K562 (cell line): ENCODE results near the gene AK2. TPM values are rescaled to one million over a fixed set of nuclear protein-coding genes. Genes with fewer than 3 reads are reported as not detected.
A peak's percentile ranks its signal among the peaks of the same experiment; 100 is the strongest.

ENCODE experiments used
- ATAC-seq: fragments of 200-7000 bp; cut with Tn5 transposase; 3 replicates; pipeline ENCODE4 v1.9.1; 2020; ENCODE audit warnings: moderate library complexity
- BruUV-seq: library from RNA; stranded (reverse); fragments of 400-500 nt; replicated peaks from 2 replicates; lab custom pipeline; 2021; lab: Mats Ljungman, UMichigan
- CTCF ChIA-PET: fragments of 300-600 bp; formaldehyde crosslinking; extraction: SDS; loops from one replicate; lab custom pipeline; 2021; ENCODE audit warnings: low intra/inter-chr PET ratio; lab: Yijun Ruan, JAX
- POLR2A ChIA-PET: fragments of 300-600, 350-650 bp; sonication (Branson Sonifier 250); formaldehyde crosslinking; extraction: SDS; loops from one replicate; lab custom pipeline; 2021; ENCODE audit warnings: antibody characterized with exemption, inconsistent platforms; lab: Yijun Ruan, JAX
- DNase-seq, 4 experiments: peaks; one replicate each; pipeline versions ENCODE4 v3.0.0 to v3.0.0-alpha.2; 2011 to 2018; ENCODE audit warnings: low spot score in 3 of 4, mixed read lengths in 3 of 4; ENCODE audit errors: extremely low read depth in 1 of 4
- FAIRE-seq: peaks from 2 replicates; lab custom pipeline; 2011; peaks lifted over from hg19 to GRCh38; lab: Jason Lieb, UNC
- H2AFZ ChIP-seq: 2 replicates; pipeline ENCODE4 v1.6.0; 2011; ENCODE audit warnings: low read depth, low read length, control low read depth, inconsistent platforms
- H3K27ac ChIP-seq: fragments of 200-600 bp; 3 replicates; pipeline ENCODE4 v1.8.0; 2011; ENCODE audit warnings: low read depth, mild to moderate bottlenecking, control low read depth, inconsistent platforms, low read length, moderate library complexity, mixed read lengths; ENCODE audit errors: extremely low read depth
- H3K27me3 ChIP-seq, 2 experiments: fragments of 300-600 bp in 1 of 2; 2 replicates in 1 of 2; 3 replicates in 1 of 2; pipeline versions ENCODE4 v1.6.0 to v1.8.0; 2011; ENCODE audit warnings: inconsistent platforms in 2 of 2, low read length in 2 of 2, mild to moderate bottlenecking in 1 of 2, mixed read lengths in 1 of 2, moderate library complexity in 1 of 2; ENCODE audit not compliant: control insufficient read depth in 2 of 2, insufficient read depth in 2 of 2
- H3K36me3 ChIP-seq: fragments of 300-600 bp; 3 replicates; pipeline ENCODE4 v1.8.0; 2011; ENCODE audit warnings: mild to moderate bottlenecking, low read length, inconsistent platforms; ENCODE audit not compliant: control insufficient read depth, insufficient read depth
- H3K4me1 ChIP-seq, 2 experiments: fragments of 200-600 bp in 1 of 2; replicated peaks in 1 of 2; 2 replicates in 1 of 2; 3 replicates in 1 of 2; pipeline versions ENCODE4 v1.5.1 to v1.8.0; 2011; ENCODE audit warnings: inconsistent platforms in 2 of 2, low read length in 2 of 2, mild to moderate bottlenecking in 1 of 2, mixed read lengths in 1 of 2, moderate library complexity in 1 of 2; ENCODE audit not compliant: control insufficient read depth in 2 of 2, insufficient read depth in 2 of 2
- H3K4me2 ChIP-seq: 2 replicates; pipeline ENCODE4 v1.6.1; 2011; ENCODE audit warnings: low read length, control low read depth, inconsistent platforms, mixed read lengths; ENCODE audit not compliant: insufficient read depth
- H3K4me3 ChIP-seq: fragments of 200-600 bp; sonication (generic), shearing (Covaris generic); 2 replicates; pipeline ENCODE4 v1.5.1; 2016; ENCODE audit warnings: control low read depth, inconsistent platforms
- H3K79me2 ChIP-seq: fragments of 200-600 bp; 3 replicates; pipeline ENCODE4 v1.8.0; 2011; ENCODE audit warnings: low read length, inconsistent platforms; ENCODE audit not compliant: control insufficient read depth, insufficient read depth
- H3K9ac ChIP-seq, 2 experiments: 2 replicates each; pipeline versions ENCODE4 v1.6.0 to v1.6.1; 2011; ENCODE audit warnings: low read depth in 2 of 2, low read length in 2 of 2, control low read depth in 1 of 2, inconsistent platforms in 1 of 2, mild to moderate bottlenecking in 1 of 2, mixed read lengths in 1 of 2; ENCODE audit not compliant: insufficient read depth in 1 of 2
- H3K9me1 ChIP-seq: one replicate; pipeline ENCODE4 v1.6.0; 2011; ENCODE audit warnings: inconsistent platforms, mild to moderate bottlenecking, low read length, moderate library complexity; ENCODE audit not compliant: control insufficient read depth, insufficient read depth
- H3K9me3 ChIP-seq: replicated peaks from 2 replicates; pipeline ENCODE4 v1.5.1; 2011; ENCODE audit warnings: low read depth, low read length, inconsistent platforms; ENCODE audit not compliant: control insufficient read depth, insufficient read depth
- H4K20me1 ChIP-seq: replicated peaks from 2 replicates; pipeline ENCODE4 v1.6.1; 2011; ENCODE audit warnings: low read length, inconsistent platforms, mixed read lengths; ENCODE audit not compliant: control insufficient read depth, insufficient read depth
- ADNP ChIP-seq: fragments of 200-800 bp; sonication (Bioruptor generic); IDR thresholded peaks from 2 replicates; pipeline ENCODE4 v1.6.1; 2016; ENCODE audit warnings: missing genetic modification characterization, missing compliant biosample characterization
- CEBPG ChIP-seq, 3 experiments: fragments of 200-800 bp in 1 of 3; sonication (Bioruptor generic) in 1 of 3; sonication (generic) in 1 of 3; formaldehyde crosslinking in 1 of 3; IDR thresholded peaks in 2 of 3; conservative IDR thresholded peaks in 1 of 3; 2 replicates each; pipeline versions ENCODE4 v1.6.1 to v1.8.0; 2016 to 2022; ENCODE audit warnings: missing compliant biosample characterization in 2 of 3, missing genetic modification characterization in 2 of 3, mild to moderate bottlenecking in 1 of 3, missing genetic modification reagents in 1 of 3
- ELF4 ChIP-seq: fragments of 450-650 bp; formaldehyde crosslinking; IDR thresholded peaks from 2 replicates; pipeline ENCODE4 v1.4.0; 2022; ENCODE audit warnings: missing genetic modification characterization
- HSF4 ChIP-seq: fragments of 250-450 bp; sonication (Bioruptor Pico); IDR thresholded peaks from 2 replicates; pipeline ENCODE4 v2.1.2; 2022; ENCODE audit warnings: mild to moderate bottlenecking, moderate library complexity, borderline replicate concordance
- MAFK ChIP-seq: IDR thresholded peaks from 2 replicates; pipeline ENCODE4 v1.6.1; 2011; ENCODE audit warnings: low read length, improper control_type of control experiment
- RBM25 ChIP-seq: fragments of 200-400 bp; formaldehyde crosslinking; IDR thresholded peaks from 2 replicates; pipeline ENCODE4 v1.6.1; 2018; ENCODE audit warnings: low read length, low read depth, moderate library complexity; ENCODE audit not compliant: severe bottlenecking
- SPI1 ChIP-seq: IDR thresholded peaks from 2 replicates; pipeline ENCODE4 v1.6.1; 2011; ENCODE audit warnings: low read depth, low read length, control low read depth, borderline replicate concordance
- ZNF239 ChIP-seq: fragments of 250-450 bp; sonication (Bioruptor Pico); IDR thresholded peaks from 2 replicates; pipeline ENCODE4 v1.4.0; 2020; ENCODE audit warnings: mild to moderate bottlenecking
- ZNF76 ChIP-seq: fragments of 250-450 bp; sonication (Bioruptor Pico); IDR thresholded peaks from 2 replicates; pipeline ENCODE4 v1.4.0; 2020; ENCODE audit warnings: mild to moderate bottlenecking, moderate library complexity, borderline replicate concordance
- ZNF785 ChIP-seq: fragments of 250-450 bp; sonication (Bioruptor Pico); IDR thresholded peaks from 2 replicates; pipeline ENCODE4 v1.4.0; 2020; ENCODE audit warnings: mild to moderate bottlenecking
- WGBS: fragments of 100-300 bp; shearing (Covaris generic); methylation state at CpG from one replicate; pipeline ENCODE4 v1.1.6; 2016; ENCODE audit warnings: low coverage, mixed read lengths; ENCODE audit not compliant: insufficient coverage; ENCODE audit errors: missing lambda C conversion rate; 5-methylcytosine and 5-hydroxymethylcytosine counted together
- in situ Hi-C: fragments of 300-500 bp; cut with MboI; formaldehyde crosslinking; loops from 4 replicates; pipeline ENCODE4 v1.15.0; 2018; ENCODE audit warnings: inconsistent platforms, mixed read lengths
- intact Hi-C: fragments of 100-400 bp; cut with micrococcal nuclease; formaldehyde crosslinking; loops from 2 replicates; pipeline ENCODE4 v1.14.2; 2022
- polyA plus RNA-seq, 8 experiments: library from polyadenylated mRNA; depleted of rRNA in 4 of 8; stranded (reverse) in 5 of 8; unstranded in 3 of 8; fragments of >200 nt; fragmentation: Nextera tagmentation in 2 of 8; fragmentation: Illumina TruSeq in 1 of 8; extraction: Ambion mirVana in 2 of 8; extraction: Trizol in 1 of 8; gene quantifications; 2 replicates each; pipeline versions ENCODE4 v1.2.1 to v1.2.3, GENCODE V29; 2011 to 2014; ENCODE audit warnings: inconsistent platforms in 1 of 8, missing spikeins in 1 of 8
- total RNA-seq, 7 experiments: library from RNA; depleted of rRNA in 6 of 7; stranded (reverse); fragments of >200 nt in 6 of 7; fragmentation: Illumina TruSeq in 2 of 7; extraction: Trizol in 2 of 7; gene quantifications; 2 replicates each; pipeline versions ENCODE4 v1.2.1 to v1.2.3, GENCODE V29; 2011 to 2021; ENCODE audit warnings: low replicate concordance in 1 of 7
- TF ChIP-seq, protein P1 (sequence below): sonication (generic); formaldehyde crosslinking; IDR thresholded peaks from 2 replicates; pipeline ENCODE4 v1.8.0; 2022; ENCODE audit warnings: mild to moderate bottlenecking, missing genetic modification reagents
- TF ChIP-seq, protein P2 (sequence below): fragments of 250-450 bp; sonication (Bioruptor Pico); IDR thresholded peaks from 2 replicates; pipeline ENCODE4 v1.4.0; 2020
- TF ChIP-seq, protein P3 (sequence below): fragments of 250-450 bp; sonication (Bioruptor Pico); IDR thresholded peaks from 2 replicates; pipeline ENCODE4 v1.6.1; 2021; ENCODE audit warnings: mild to moderate bottlenecking
- TF ChIP-seq, protein P4 (sequence below): fragments of 450-650 bp; IDR thresholded peaks from 2 replicates; pipeline ENCODE4 v1.6.1; 2016; ENCODE audit warnings: missing biosample characterization, missing genetic modification characterization

The AK2 gene
- total and polyA plus RNA-seq, 9 of the 15 experiments (the other 6 are each of a cell fraction or from before 2014, with no cell fraction given), result 105 to 1,050 (median 509) TPM

DNA sequence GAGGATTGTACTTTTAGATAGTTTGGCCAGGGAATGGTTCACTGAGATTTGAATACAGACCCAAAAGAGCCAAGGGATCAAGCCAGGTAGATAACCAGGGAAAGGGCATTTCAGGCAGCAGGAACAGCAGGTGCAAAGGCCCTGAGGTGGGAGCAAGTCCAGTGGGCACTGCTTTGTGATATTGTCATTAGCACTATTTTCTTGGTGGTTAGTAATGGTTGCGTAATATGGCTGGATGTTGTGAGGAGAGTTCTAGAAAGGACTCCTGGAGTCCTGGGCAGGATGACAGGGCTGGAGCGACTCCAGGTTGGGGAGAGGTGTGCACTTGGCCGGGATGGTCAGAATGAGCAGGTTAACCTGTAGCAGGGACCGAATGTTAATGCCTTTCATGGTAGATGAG is 48.6 kb upstream of the AK2 start:
- Histone ChIP-seq H3K36me3 (no peaks in the 10 kb centered on the region), H3K79me2 (no peaks in the 10 kb centered on the region), H3K4me2 (no peak overlapping the region), H3K4me3 (no peak overlapping the region), H2AFZ (no peak overlapping the region), H3K9me3 (no peaks in the 10 kb centered on the region), H3K27me3 (peaks cover 23 to 52% of the 10 kb centered on the region in 2 experiments; a peak in 4 of 5 replicates), H3K27ac (no peak overlapping the region), H3K9me1 (peaks cover 5% of the 10 kb centered on the region), H3K4me1 (peaks cover 14% of the 10 kb centered on the region in 2 experiments; a peak in 4 of 5 replicates), H4K20me1 (peaks cover 26% of the 10 kb centered on the region), H3K9ac (no peak overlapping the region)
- CTCF ChIA-PET, result interaction anchor here (0.7 to 2.2 kb wide), 4 partner anchors 152 to 1409 kb away, joined by 3 to 15 read pairs (median 9); no protein-coding TSS in a partner anchor
- FAIRE-seq (no peak), DNase-seq (no peak), ATAC-seq (no peak)
- intact Hi-C loops (loop anchor here (2.0 to 10.0 kb wide), 3 partner anchors 209 to 683 kb away; no protein-coding TSS in a partner anchor), in situ Hi-C loops (no loop called here)
- no TSS peak for BruUV-seq
- POLR2A ChIA-PET, result interaction anchor here (0.8 to 1.5 kb wide), 4 partner anchors 9 to 188 kb away, joined by 3 to 7 read pairs (median 3); partner anchors contain the start of gene RNF19B
- WGBS, result 18% methylated on average over 4 of the region's 4 CpGs
- TF ChIP-seq, protein P1, sequence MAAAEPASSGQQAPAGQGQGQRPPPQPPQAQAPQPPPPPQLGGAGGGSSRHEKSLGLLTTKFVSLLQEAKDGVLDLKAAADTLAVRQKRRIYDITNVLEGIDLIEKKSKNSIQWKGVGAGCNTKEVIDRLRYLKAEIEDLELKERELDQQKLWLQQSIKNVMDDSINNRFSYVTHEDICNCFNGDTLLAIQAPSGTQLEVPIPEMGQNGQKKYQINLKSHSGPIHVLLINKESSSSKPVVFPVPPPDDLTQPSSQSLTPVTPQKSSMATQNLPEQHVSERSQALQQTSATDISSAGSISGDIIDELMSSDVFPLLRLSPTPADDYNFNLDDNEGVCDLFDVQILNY (CRISPR knock-in tag), result no peak
- TF ChIP-seq, protein P2, sequence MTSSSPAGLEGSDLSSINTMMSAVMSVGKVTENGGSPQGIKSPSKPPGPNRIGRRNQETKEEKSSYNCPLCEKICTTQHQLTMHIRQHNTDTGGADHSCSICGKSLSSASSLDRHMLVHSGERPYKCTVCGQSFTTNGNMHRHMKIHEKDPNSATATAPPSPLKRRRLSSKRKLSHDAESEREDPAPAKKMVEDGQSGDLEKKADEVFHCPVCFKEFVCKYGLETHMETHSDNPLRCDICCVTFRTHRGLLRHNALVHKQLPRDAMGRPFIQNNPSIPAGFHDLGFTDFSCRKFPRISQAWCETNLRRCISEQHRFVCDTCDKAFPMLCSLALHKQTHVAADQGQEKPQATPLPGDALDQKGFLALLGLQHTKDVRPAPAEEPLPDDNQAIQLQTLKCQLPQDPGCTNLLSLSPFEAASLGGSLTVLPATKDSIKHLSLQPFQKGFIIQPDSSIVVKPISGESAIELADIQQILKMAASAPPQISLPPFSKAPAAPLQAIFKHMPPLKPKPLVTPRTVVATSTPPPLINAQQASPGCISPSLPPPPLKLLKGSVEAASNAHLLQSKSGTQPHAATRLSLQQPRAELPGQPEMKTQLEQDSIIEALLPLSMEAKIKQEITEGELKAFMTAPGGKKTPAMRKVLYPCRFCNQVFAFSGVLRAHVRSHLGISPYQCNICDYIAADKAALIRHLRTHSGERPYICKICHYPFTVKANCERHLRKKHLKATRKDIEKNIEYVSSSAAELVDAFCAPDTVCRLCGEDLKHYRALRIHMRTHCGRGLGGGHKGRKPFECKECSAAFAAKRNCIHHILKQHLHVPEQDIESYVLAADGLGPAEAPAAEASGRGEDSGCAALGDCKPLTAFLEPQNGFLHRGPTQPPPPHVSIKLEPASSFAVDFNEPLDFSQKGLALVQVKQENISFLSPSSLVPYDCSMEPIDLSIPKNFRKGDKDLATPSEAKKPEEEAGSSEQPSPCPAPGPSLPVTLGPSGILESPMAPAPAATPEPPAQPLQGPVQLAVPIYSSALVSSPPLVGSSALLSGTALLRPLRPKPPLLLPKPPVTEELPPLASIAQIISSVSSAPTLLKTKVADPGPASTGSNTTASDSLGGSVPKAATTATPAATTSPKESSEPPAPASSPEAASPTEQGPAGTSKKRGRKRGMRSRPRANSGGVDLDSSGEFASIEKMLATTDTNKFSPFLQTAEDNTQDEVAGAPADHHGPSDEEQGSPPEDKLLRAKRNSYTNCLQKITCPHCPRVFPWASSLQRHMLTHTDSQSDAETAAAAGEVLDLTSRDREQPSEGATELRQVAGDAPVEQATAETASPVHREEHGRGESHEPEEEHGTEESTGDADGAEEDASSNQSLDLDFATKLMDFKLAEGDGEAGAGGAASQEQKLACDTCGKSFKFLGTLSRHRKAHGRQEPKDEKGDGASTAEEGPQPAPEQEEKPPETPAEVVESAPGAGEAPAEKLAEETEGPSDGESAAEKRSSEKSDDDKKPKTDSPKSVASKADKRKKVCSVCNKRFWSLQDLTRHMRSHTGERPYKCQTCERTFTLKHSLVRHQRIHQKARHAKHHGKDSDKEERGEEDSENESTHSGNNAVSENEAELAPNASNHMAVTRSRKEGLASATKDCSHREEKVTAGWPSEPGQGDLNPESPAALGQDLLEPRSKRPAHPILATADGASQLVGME (CRISPR knock-in tag), result no peak
- no peak for TF ChIP-seq ADNP
- no peak for TF ChIP-seq HSF4
- TF ChIP-seq, protein P3, sequence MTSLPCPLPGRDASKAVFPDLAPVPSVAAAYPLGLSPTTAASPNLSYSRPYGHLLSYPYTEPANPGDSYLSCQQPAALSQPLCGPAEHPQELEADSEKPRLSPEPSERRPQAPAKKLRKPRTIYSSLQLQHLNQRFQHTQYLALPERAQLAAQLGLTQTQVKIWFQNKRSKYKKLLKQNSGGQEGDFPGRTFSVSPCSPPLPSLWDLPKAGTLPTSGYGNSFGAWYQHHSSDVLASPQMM (CRISPR knock-in tag), result no peak
- TF ChIP-seq ZNF76 (CRISPR knock-in tag), result no peak
- TF ChIP-seq RBM25, result peak; percentile 26
- TF ChIP-seq, protein P4, sequence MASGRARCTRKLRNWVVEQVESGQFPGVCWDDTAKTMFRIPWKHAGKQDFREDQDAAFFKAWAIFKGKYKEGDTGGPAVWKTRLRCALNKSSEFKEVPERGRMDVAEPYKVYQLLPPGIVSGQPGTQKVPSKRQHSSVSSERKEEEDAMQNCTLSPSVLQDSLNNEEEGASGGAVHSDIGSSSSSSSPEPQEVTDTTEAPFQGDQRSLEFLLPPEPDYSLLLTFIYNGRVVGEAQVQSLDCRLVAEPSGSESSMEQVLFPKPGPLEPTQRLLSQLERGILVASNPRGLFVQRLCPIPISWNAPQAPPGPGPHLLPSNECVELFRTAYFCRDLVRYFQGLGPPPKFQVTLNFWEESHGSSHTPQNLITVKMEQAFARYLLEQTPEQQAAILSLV, result peak; percentile 42; the same call in 1 of the 2 replicates
- TF ChIP-seq ZNF239 (CRISPR knock-in tag), result no peak
- peak; percentile 67 for TF ChIP-seq CEBPG (CRISPR knock-in tag; IDR thresholded peaks at IDR 0.05)
- TF ChIP-seq CEBPG (tag; conservative IDR thresholded peaks at IDR 0.05 in 1 of 2, IDR thresholded peaks at IDR 0.05 in 1 of 2), result peak; percentile 81 to 91
- TF ChIP-seq ELF4 (CRISPR knock-in tag), result no peak
- TF ChIP-seq SPI1, result no peak
- no peak for TF ChIP-seq ZNF785 (CRISPR knock-in tag)
- no peak for TF ChIP-seq MAFK
